Sigmoid colon (tissue), 7 donors: ENCODE data around the gene CFAP97D2. TPM values are rescaled to one million over a fixed set of nuclear protein-coding genes. Genes with fewer than 3 reads are reported as not detected.

Source experiments
- DNase-seq: peaks from one replicate; pipeline ENCODE4 v3.0.0-alpha.2; 2019
- H3K27ac ChIP-seq, 4 donors: fragments of 200-600 bp; sonication (generic); one replicate each; pipeline ENCODE4 v1.5.1; 2016 to 2019; ENCODE audit warnings: mild to moderate bottlenecking in 1 of 4
- H3K27me3 ChIP-seq, 3 donors: fragments of 200-600 bp; sonication (generic); one replicate each; pipeline ENCODE4 v1.5.1; 2019; ENCODE audit warnings: mild to moderate bottlenecking in 1 of 3
- H3K36me3 ChIP-seq, 4 donors: fragments of 200-600 bp; sonication (generic); one replicate each; pipeline ENCODE4 v1.5.1; 2016 to 2019
- H3K4me1 ChIP-seq, 4 donors: fragments of 200-600 bp; sonication (generic); one replicate each; pipeline ENCODE4 v1.5.1; 2017 to 2019
- H3K4me3 ChIP-seq, 4 donors: fragments of 200-600 bp; sonication (generic); one replicate each; pipeline ENCODE4 v1.5.1; 2017 to 2019; ENCODE audit warnings: mild to moderate bottlenecking in 2 of 4, moderate library complexity in 1 of 4
- H3K9me3 ChIP-seq, 4 donors: fragments of 200-600 bp in 3 of 4; sonication (generic) in 3 of 4; one replicate each; pipeline versions ENCODE4 v1.5.1 to v1.6.1; 2013 to 2019
- EP300 ChIP-seq, 4 donors: sonication (generic); formaldehyde crosslinking; IDR thresholded peaks; one replicate each; pipeline ENCODE4 v1.6.1; 2017; ENCODE audit warnings: antibody characterized with exemption in 4 of 4
- POLR2A ChIP-seq, 2 donors: fragments of 450-650 bp; IDR thresholded peaks; one replicate each; pipeline ENCODE4 v1.6.1; 2016; ENCODE audit warnings: antibody characterized with exemption in 2 of 2, mild to moderate bottlenecking in 2 of 2, moderate library complexity in 2 of 2
- POLR2AphosphoS5 ChIP-seq, 4 donors: sonication (generic); formaldehyde crosslinking; IDR thresholded peaks; one replicate each; pipeline ENCODE4 v1.6.1; 2017; ENCODE audit warnings: antibody characterized with exemption in 4 of 4
- WGBS, 2 donors: extraction: QIAGEN DNeasy Blood & Tissue Kit; methylation state at CpG; one replicate each; pipeline ENCODE4 v1.1.7; 2013; 5-methylcytosine and 5-hydroxymethylcytosine counted together
- intact Hi-C: fragments of 100-400 bp; cut with DNase I; formaldehyde crosslinking; loops from one replicate; pipeline ENCODE4 v1.15.1; 2023
- polyA plus RNA-seq, 3 donors: library from polyadenylated mRNA; stranded (reverse); fragments of 200-250 nt; gene quantifications; one replicate each; pipeline ENCODE4 v1.2.3, GENCODE V29; 2013
- total RNA-seq, 4 donors: library from RNA; depleted of rRNA; stranded (reverse); fragments of >200 nt; gene quantifications; one replicate each; pipeline ENCODE4 v1.1.0, GENCODE V29; 2016
- TF ChIP-seq, protein P1 (sequence below), 4 experiments: fragments of 450-650 bp in 3 of 4; fragments of 200-600 bp in 1 of 4; IDR thresholded peaks; one replicate each; pipeline ENCODE4 v1.5.1; 2016 to 2019; ENCODE audit warnings: antibody characterized with exemption in 4 of 4, mild to moderate bottlenecking in 3 of 4, moderate library complexity in 2 of 4
- donor health status: healthy with polysubstance abuse.
- donor health status: Bipolar disorder and iron deficiency.
- donor health status: healthy.

CFAP97D2 gene
- total and polyA plus RNA-seq, 7 donors = 0.04 TPM; not detected in 6

DNA sequence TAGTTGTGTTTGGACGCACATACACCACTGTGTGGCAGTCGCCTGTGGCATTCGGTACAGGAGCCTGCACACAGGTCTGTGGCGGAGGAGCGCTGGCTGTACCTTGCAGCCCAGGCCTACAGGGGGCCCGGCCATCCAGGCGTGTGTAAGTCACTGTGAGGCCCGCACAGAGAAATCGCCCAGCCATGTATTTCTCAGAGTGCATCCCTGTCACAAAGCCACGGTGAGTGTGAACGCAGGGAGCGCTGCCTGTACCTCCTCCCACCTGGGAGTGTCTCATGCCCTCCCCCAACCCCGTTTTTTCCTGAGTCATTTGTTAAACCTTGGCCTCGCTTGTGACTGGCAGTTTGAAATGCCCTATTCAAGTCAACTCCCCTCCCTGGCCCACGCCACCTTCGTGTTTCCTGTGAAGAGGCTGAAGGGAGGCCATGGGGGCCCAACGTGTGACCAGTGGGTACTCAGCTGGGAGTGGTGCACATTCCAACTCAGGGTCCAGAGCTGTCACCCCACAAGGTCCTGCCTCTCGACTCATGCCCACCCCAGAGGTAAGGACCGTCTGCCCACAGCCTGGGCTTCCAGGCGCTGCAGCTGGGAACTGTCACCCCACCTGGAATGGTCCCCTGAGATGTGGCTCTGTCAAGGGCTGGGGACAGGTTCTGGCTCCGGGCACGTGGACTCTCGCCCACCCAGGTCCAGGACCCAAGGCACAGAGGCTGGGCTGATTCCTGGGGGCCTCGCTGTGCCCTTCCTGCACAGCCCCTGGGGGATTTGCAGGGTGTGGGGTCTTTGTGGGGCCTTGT lies 35.1 kb upstream of the CFAP97D2 start:
- H3K27ac ChIP-seq = peak overlapping the region in 1 of 4 donors; percentile 56
- intact Hi-C loops = no loop called here

DNA sequence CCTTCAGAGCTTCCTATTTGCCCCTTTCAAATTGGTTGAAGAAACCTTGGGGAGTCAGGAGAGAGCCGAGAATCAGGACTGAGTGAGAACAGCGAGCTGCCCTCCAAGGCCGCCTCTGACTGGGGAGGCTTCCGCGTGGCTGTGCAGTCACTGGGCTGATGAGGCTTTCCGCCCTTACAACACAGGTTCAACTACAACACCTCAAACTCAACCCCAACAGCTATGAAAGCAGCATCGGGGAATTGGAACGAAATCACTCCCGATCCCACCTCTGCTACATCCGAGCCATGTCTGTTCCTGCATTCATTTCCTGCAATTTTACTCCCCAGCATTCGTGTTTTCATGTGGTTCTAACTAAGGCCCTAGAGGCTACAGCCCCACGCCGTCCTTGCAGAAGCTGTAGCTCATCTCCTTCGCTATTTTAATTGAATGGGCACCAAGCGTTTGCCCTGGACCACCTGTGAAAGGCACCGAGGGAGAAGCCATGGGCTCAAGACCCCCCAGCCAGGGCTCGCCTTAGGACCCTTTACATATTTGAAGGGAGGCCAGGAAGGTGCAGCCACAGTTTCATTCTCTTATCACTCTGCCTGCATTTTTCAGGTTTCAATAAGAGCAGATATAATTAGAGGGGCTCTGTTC lies 34.3 kb upstream of the CFAP97D2 start:
- WGBS, 2 donors = 95 to 96% methylated on average over 17 of the region's 17 CpGs
- no peaks in the 10 kb centered on the region for H3K36me3 ChIP-seq
- H3K9me3 ChIP-seq = no peaks in the 10 kb centered on the region
- TF ChIP-seq POLR2AphosphoS5 (IDR thresholded peaks at IDR 0.05) (no peak), EP300 (IDR thresholded peaks at IDR 0.05) (no peak), POLR2A (IDR thresholded peaks at IDR 0.05) (no peak)
- TF ChIP-seq, protein P1, sequence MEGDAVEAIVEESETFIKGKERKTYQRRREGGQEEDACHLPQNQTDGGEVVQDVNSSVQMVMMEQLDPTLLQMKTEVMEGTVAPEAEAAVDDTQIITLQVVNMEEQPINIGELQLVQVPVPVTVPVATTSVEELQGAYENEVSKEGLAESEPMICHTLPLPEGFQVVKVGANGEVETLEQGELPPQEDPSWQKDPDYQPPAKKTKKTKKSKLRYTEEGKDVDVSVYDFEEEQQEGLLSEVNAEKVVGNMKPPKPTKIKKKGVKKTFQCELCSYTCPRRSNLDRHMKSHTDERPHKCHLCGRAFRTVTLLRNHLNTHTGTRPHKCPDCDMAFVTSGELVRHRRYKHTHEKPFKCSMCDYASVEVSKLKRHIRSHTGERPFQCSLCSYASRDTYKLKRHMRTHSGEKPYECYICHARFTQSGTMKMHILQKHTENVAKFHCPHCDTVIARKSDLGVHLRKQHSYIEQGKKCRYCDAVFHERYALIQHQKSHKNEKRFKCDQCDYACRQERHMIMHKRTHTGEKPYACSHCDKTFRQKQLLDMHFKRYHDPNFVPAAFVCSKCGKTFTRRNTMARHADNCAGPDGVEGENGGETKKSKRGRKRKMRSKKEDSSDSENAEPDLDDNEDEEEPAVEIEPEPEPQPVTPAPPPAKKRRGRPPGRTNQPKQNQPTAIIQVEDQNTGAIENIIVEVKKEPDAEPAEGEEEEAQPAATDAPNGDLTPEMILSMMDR (IDR thresholded peaks at IDR 0.05) = no peak
- H3K27ac ChIP-seq = no peak overlapping the region
- H3K4me1 ChIP-seq = no peaks in the 10 kb centered on the region
- no peak overlapping the region for H3K4me3 ChIP-seq
- H3K27me3 ChIP-seq = no peaks in the 10 kb centered on the region
- peak; percentile 14 for DNase-seq
- intact Hi-C loops = no loop called here

More for the DNA sequence above, 35.1 kb upstream of the CFAP97D2 start:
- H3K9me3 ChIP-seq = no peaks in the 10 kb centered on the region
- WGBS, 2 donors = 65% methylated on average over 24 of the region's 24 CpGs
- H3K27me3 ChIP-seq = no peaks in the 10 kb centered on the region
- TF ChIP-seq, protein P1 (IDR thresholded peaks at IDR 0.05) = no peak
- TF ChIP-seq POLR2AphosphoS5 (IDR thresholded peaks at IDR 0.05) = no peak
- no peak for TF ChIP-seq EP300 (IDR thresholded peaks at IDR 0.05)
- no peak for TF ChIP-seq POLR2A (IDR thresholded peaks at IDR 0.05)
- H3K4me3 ChIP-seq = no peak overlapping the region
- H3K36me3 ChIP-seq = no peaks in the 10 kb centered on the region
- no peaks in the 10 kb centered on the region for H3K4me1 ChIP-seq
- peak; percentile 48 for DNase-seq

DNA sequence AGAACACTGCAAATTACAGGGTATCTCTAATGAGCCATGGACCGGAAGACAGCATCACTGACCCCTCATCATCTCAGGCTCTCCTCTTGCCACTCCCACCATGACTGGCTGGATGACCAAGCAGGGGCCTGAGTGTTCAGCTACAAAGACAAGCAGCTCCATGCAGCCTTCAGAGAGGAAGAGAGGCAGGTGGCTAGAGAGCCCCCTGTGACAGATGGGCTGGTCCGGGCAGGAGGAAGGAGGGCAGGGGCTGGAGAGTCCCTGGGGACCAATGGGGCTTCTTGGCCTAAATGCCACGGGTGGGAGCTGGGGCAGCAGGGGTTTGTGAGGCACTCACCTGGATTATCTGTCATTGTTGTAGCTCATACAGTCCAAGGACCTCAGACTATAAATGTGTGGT lies 33.8 kb upstream of the CFAP97D2 start:
- H3K27ac ChIP-seq = no peak overlapping the region
- no peak overlapping the region for H3K4me3 ChIP-seq
- H3K27me3 ChIP-seq = no peaks in the 10 kb centered on the region
- no peaks in the 10 kb centered on the region for H3K36me3 ChIP-seq
- DNase-seq = peak; percentile 14
- TF ChIP-seq EP300 (IDR thresholded peaks at IDR 0.05) (no peak), POLR2AphosphoS5 (IDR thresholded peaks at IDR 0.05) (no peak), POLR2A (IDR thresholded peaks at IDR 0.05) (no peak)
- TF ChIP-seq, protein P1 (IDR thresholded peaks at IDR 0.05) = no peak
- intact Hi-C loops = no loop called here
- no peaks in the 10 kb centered on the region for H3K9me3 ChIP-seq
- 55 to 87% methylated on average over 3 of the region's 3 CpGs for WGBS, 2 donors
- H3K4me1 ChIP-seq = no peaks in the 10 kb centered on the region

DNA sequence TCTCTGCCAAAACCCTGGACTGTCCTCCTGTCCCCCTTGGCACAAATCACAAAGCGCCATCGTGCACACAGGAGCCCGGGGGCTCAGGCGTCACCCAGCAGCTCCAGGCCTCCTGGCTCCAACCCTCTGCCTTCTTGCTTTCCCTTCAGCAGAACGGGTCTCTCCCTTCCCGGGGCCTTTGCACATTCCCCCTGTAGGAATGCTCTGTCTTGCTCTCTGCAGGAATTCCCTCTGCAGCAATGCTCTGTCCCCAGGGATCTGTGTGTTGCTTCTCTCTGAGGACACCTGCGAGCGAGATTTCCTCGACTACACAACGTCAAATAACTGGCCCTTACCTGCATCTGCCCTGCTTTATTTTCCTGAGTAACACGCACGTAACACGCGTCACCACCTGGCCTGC lies 33.3 kb upstream of the CFAP97D2 start:
- Histone ChIP-seq H3K27me3 (no peaks in the 10 kb centered on the region), H3K9me3 (no peaks in the 10 kb centered on the region), H3K4me3 (no peak overlapping the region), H3K27ac (no peak overlapping the region), H3K36me3 (no peaks in the 10 kb centered on the region), H3K4me1 (no peaks in the 10 kb centered on the region)
- DNase-seq = peak; percentile 46
- WGBS, 2 donors = 93 to 97% methylated on average over 14 of the region's 14 CpGs
- intact Hi-C loops = no loop called here
- TF ChIP-seq POLR2A (IDR thresholded peaks at IDR 0.05) (no peak), POLR2AphosphoS5 (IDR thresholded peaks at IDR 0.05) (no peak), EP300 (IDR thresholded peaks at IDR 0.05) (no peak)
- TF ChIP-seq, protein P1 (IDR thresholded peaks at IDR 0.05) = no peak
